ENCODE measurements around the gene ANK2.

Gene ANK2

GRCh38 chr4:113290666-113291065 is 241.2 kb downstream of the ANK2 start:
- Histone ChIP-seq H3K36me3 (ENCODE audit: control insufficient read depth in 1 of 2, insufficient read depth in 2 of 2, low read depth in 1 of 2, low read length in 2 of 2) (peaks cover 0 to 3% of the 10 kb centered on the region in 2 experiments), H3K4ac (ENCODE audit: low read depth in 1 of 2, low read length in 2 of 2) (no peak overlapping the region), H2AK5ac (ENCODE audit: low read length, severe bottlenecking) (no peak overlapping the region), H4K91ac (ENCODE audit: low read length) (no peak overlapping the region), H3K4me3 (ENCODE audit: insufficient read depth in 1 of 2, low read depth in 1 of 2, low read length in 2 of 2) (no peak overlapping the region), H3K9me3 (ENCODE audit: control insufficient read depth, low read length) (no peaks in the 10 kb centered on the region), H3K18ac (ENCODE audit: low read depth in 1 of 2, low read length in 2 of 2) (no peak overlapping the region), H4K8ac (ENCODE audit: low read length) (no peak overlapping the region), H3K4me2 (ENCODE audit: low read length, poor library complexity, severe bottlenecking) (no peak overlapping the region), H2BK15ac (ENCODE audit: low read depth, poor library complexity, severe bottlenecking) (no peak overlapping the region), H3K23ac (ENCODE audit: low read length in 2 of 2) (no peak overlapping the region), H2BK12ac (ENCODE audit: low read length in 2 of 2) (no peak overlapping the region), H3K14ac (ENCODE audit: low read length in 2 of 2) (no peak overlapping the region), H2AFZ (ENCODE audit: low read depth, low read length) (no peak overlapping the region), H3K27ac (ENCODE audit: low read length, poor library complexity, severe bottlenecking) (no peak overlapping the region), H3K27me3 (ENCODE audit: control insufficient read depth in 1 of 2, insufficient read depth in 1 of 2, low read length in 2 of 2) (no peaks in the 10 kb centered on the region), H2BK120ac (ENCODE audit: low read depth, low read length) (no peak overlapping the region), H3K9ac (ENCODE audit: low read length) (no peak overlapping the region), H2BK5ac (ENCODE audit: low read depth, low read length, poor library complexity, severe bottlenecking) (no peak overlapping the region), H3K79me1 (replicated peaks; ENCODE audit: low read length, poor library complexity, severe bottlenecking) (no peaks in the 10 kb centered on the region), H3K4me1 (ENCODE audit: control insufficient read depth, insufficient read depth, low read depth, low read length) (peaks cover 5% of the 10 kb centered on the region)
- DNase-seq: no peak
- WGBS: 100% methylated on average over 1 of the region's 2 CpGs

GRCh38 chr4:113292371-113293042 is 243.1 kb downstream of the ANK2 start:
- Histone ChIP-seq H2BK120ac (ENCODE audit: low read depth, low read length) (no peak overlapping the region), H3K18ac (ENCODE audit: low read depth in 1 of 2, low read length in 2 of 2) (peak overlapping the region in 1 of 2 experiments; percentile 63), H3K27me3 (ENCODE audit: control insufficient read depth in 1 of 2, insufficient read depth in 1 of 2, low read length in 2 of 2) (no peaks in the 10 kb centered on the region), H3K27ac (ENCODE audit: low read length, poor library complexity, severe bottlenecking) (no peak overlapping the region), H3K9ac (ENCODE audit: low read length) (peak overlapping the region; percentile 98), H3K23ac (ENCODE audit: low read length in 2 of 2) (no peak overlapping the region), H2BK12ac (ENCODE audit: low read length in 2 of 2) (no peak overlapping the region), H3K36me3 (ENCODE audit: control insufficient read depth in 1 of 2, insufficient read depth in 2 of 2, low read depth in 1 of 2, low read length in 2 of 2) (peaks cover 0 to 3% of the 10 kb centered on the region in 2 experiments), H2BK15ac (ENCODE audit: low read depth, poor library complexity, severe bottlenecking) (no peak overlapping the region), H3K9me3 (ENCODE audit: control insufficient read depth, low read length) (no peaks in the 10 kb centered on the region), H2BK5ac (ENCODE audit: low read depth, low read length, poor library complexity, severe bottlenecking) (no peak overlapping the region), H3K4me3 (ENCODE audit: insufficient read depth in 1 of 2, low read depth in 1 of 2, low read length in 2 of 2) (peak overlapping the region in 1 of 2 experiments; percentile 83), H3K14ac (ENCODE audit: low read length in 2 of 2) (no peak overlapping the region), H4K8ac (ENCODE audit: low read length) (no peak overlapping the region), H2AK5ac (ENCODE audit: low read length, severe bottlenecking) (no peak overlapping the region), H3K79me1 (replicated peaks; ENCODE audit: low read length, poor library complexity, severe bottlenecking) (no peaks in the 10 kb centered on the region), H3K4ac (ENCODE audit: low read depth in 1 of 2, low read length in 2 of 2) (no peak overlapping the region), H3K4me1 (ENCODE audit: control insufficient read depth, insufficient read depth, low read depth, low read length) (peaks cover 5% of the 10 kb centered on the region), H2AFZ (ENCODE audit: low read depth, low read length) (no peak overlapping the region), H3K4me2 (ENCODE audit: low read length, poor library complexity, severe bottlenecking) (no peak overlapping the region), H4K91ac (ENCODE audit: low read length) (no peak overlapping the region)
- WGBS: 46% methylated on average over 21 of the region's 21 CpGs
- DNase-seq: peak; percentile 63

- no peak overlapping the region for H3K23ac ChIP-seq (ENCODE audit: low read length in 2 of 2)
- H2BK12ac ChIP-seq (ENCODE audit: low read length in 2 of 2): no peak overlapping the region
- no peak overlapping the region for H3K27ac ChIP-seq (ENCODE audit: low read length, poor library complexity, severe bottlenecking)
- H3K4me3 ChIP-seq (ENCODE audit: insufficient read depth in 1 of 2, low read depth in 1 of 2, low read length in 2 of 2): peak overlapping the region in 1 of 2 experiments; percentile 83
- H3K9ac ChIP-seq (ENCODE audit: low read length): peak overlapping the region; percentile 98
- no peak overlapping the region for H3K4ac ChIP-seq (ENCODE audit: low read depth in 1 of 2, low read length in 2 of 2)
- H2BK15ac ChIP-seq (ENCODE audit: low read depth, poor library complexity, severe bottlenecking): no peak overlapping the region
- H3K4me1 ChIP-seq (ENCODE audit: control insufficient read depth, insufficient read depth, low read depth, low read length): peaks cover 5% of the 10 kb centered on the region
- no peak overlapping the region for H3K4me2 ChIP-seq (ENCODE audit: low read length, poor library complexity, severe bottlenecking)
- peaks cover 0 to 3% of the 10 kb centered on the region in 2 experiments for H3K36me3 ChIP-seq (ENCODE audit: control insufficient read depth in 1 of 2, insufficient read depth in 2 of 2, low read depth in 1 of 2, low read length in 2 of 2)
- no peak overlapping the region for H2AFZ ChIP-seq (ENCODE audit: low read depth, low read length)
- H2AK5ac ChIP-seq (ENCODE audit: low read length, severe bottlenecking): no peak overlapping the region
- H4K8ac ChIP-seq (ENCODE audit: low read length): no peak overlapping the region
- peak; percentile 81 for DNase-seq
- H3K79me1 ChIP-seq (replicated peaks; ENCODE audit: low read length, poor library complexity, severe bottlenecking): no peaks in the 10 kb centered on the region
- H3K9me3 ChIP-seq (ENCODE audit: control insufficient read depth, low read length): no peaks in the 10 kb centered on the region
- H3K27me3 ChIP-seq (ENCODE audit: control insufficient read depth in 1 of 2, insufficient read depth in 1 of 2, low read length in 2 of 2): no peaks in the 10 kb centered on the region
- no peak overlapping the region for H2BK120ac ChIP-seq (ENCODE audit: low read depth, low read length)
- no peak overlapping the region for H3K18ac ChIP-seq (ENCODE audit: low read depth in 1 of 2, low read length in 2 of 2)
- H3K14ac ChIP-seq (ENCODE audit: low read length in 2 of 2): no peak overlapping the region
- no peak overlapping the region for H2BK5ac ChIP-seq (ENCODE audit: low read depth, low read length, poor library complexity, severe bottlenecking)
- no peak overlapping the region for H4K91ac ChIP-seq (ENCODE audit: low read length)
- WGBS: 58% methylated on average over 9 of the region's 9 CpGs
Measured at GRCh38 chr4:113293043-113293560, 243.6 kb downstream of the ANK2 start.

GRCh38 chr4:113293674-113294073 is 244.2 kb downstream of the ANK2 start:
- Histone ChIP-seq H3K18ac (ENCODE audit: low read depth in 1 of 2, low read length in 2 of 2) (no peak overlapping the region), H2BK15ac (ENCODE audit: low read depth, poor library complexity, severe bottlenecking) (no peak overlapping the region), H4K91ac (ENCODE audit: low read length) (no peak overlapping the region), H3K9ac (ENCODE audit: low read length) (peak overlapping the region; percentile 98), H3K4me1 (ENCODE audit: control insufficient read depth, insufficient read depth, low read depth, low read length) (peaks cover 5% of the 10 kb centered on the region), H4K8ac (ENCODE audit: low read length) (no peak overlapping the region), H3K4me2 (ENCODE audit: low read length, poor library complexity, severe bottlenecking) (no peak overlapping the region), H3K9me3 (ENCODE audit: control insufficient read depth, low read length) (no peaks in the 10 kb centered on the region), H3K4ac (ENCODE audit: low read depth in 1 of 2, low read length in 2 of 2) (no peak overlapping the region), H3K23ac (ENCODE audit: low read length in 2 of 2) (no peak overlapping the region), H3K79me1 (replicated peaks; ENCODE audit: low read length, poor library complexity, severe bottlenecking) (no peaks in the 10 kb centered on the region), H2BK12ac (ENCODE audit: low read length in 2 of 2) (no peak overlapping the region), H3K27me3 (ENCODE audit: control insufficient read depth in 1 of 2, insufficient read depth in 1 of 2, low read length in 2 of 2) (no peaks in the 10 kb centered on the region), H2AFZ (ENCODE audit: low read depth, low read length) (no peak overlapping the region), H3K14ac (ENCODE audit: low read length in 2 of 2) (no peak overlapping the region), H2BK120ac (ENCODE audit: low read depth, low read length) (no peak overlapping the region), H2AK5ac (ENCODE audit: low read length, severe bottlenecking) (no peak overlapping the region), H2BK5ac (ENCODE audit: low read depth, low read length, poor library complexity, severe bottlenecking) (no peak overlapping the region), H3K36me3 (ENCODE audit: control insufficient read depth in 1 of 2, insufficient read depth in 2 of 2, low read depth in 1 of 2, low read length in 2 of 2) (peaks cover 0 to 8% of the 10 kb centered on the region in 2 experiments), H3K4me3 (ENCODE audit: insufficient read depth in 1 of 2, low read depth in 1 of 2, low read length in 2 of 2) (peak overlapping the region in 1 of 2 experiments; percentile 83), H3K27ac (ENCODE audit: low read length, poor library complexity, severe bottlenecking) (no peak overlapping the region)
- no peak for DNase-seq
- 92% methylated on average over 3 of the region's 4 CpGs for WGBS

Data from mesenchymal stem cell (in vitro differentiated cells and primary cell).